WTC11 (cell line): ENCODE measurements around the gene SPAST. TPM values are rescaled to one million over a fixed set of nuclear protein-coding genes. Genes with fewer than 3 reads are reported as not detected.

Experiments
- ATAC-seq: fragments of 200-7000 bp; cut with Tn5 transposase; 2 replicates; pipeline ENCODE4 v1.10.0; 2021; ENCODE audit warnings: mild to moderate bottlenecking, moderate library complexity
- CTCF ChIA-PET: fragments of 300-600 bp; sonication (Branson Sonifier 250); formaldehyde crosslinking; loops from one replicate; lab custom pipeline; 2021; ENCODE audit warnings: antibody characterized with exemption; lab: Charles Lee
- POLR2A ChIA-PET: fragments of 350-600 bp; sonication (Branson Sonifier 250); formaldehyde crosslinking; loops from one replicate; lab custom pipeline; 2021; ENCODE audit warnings: antibody characterized with exemption; lab: Charles Lee
- DNase-seq: peaks from one replicate; pipeline ENCODE4 v3.0.0; 2021; ENCODE audit warnings: low spot score
- H3K27ac Mint-ChIP-seq: 2 replicates; pipeline ENCODE4 v1.8.0; 2021; ENCODE audit warnings: mixed read lengths
- H3K27me3 Mint-ChIP-seq: 2 replicates; pipeline ENCODE4 v1.8.0; 2021; ENCODE audit warnings: low read depth, mild to moderate bottlenecking, moderate library complexity, mixed read lengths
- H3K36me3 Mint-ChIP-seq: 2 replicates; pipeline ENCODE4 v1.8.0; 2021; ENCODE audit warnings: mixed read lengths
- H3K4me1 Mint-ChIP-seq: 2 replicates; pipeline ENCODE4 v1.8.0; 2022; ENCODE audit warnings: mixed read lengths
- H3K4me3 Mint-ChIP-seq: 2 replicates; pipeline ENCODE4 v1.8.0; 2021; ENCODE audit warnings: mild to moderate bottlenecking, moderate library complexity, mixed read lengths
- H3K9me3 Mint-ChIP-seq: 2 replicates; pipeline ENCODE4 v1.8.0; 2021; ENCODE audit warnings: mixed read lengths
- GRHL2 ChIP-seq: fragments of 250-450 bp; sonication (Bioruptor Pico); IDR thresholded peaks from 2 replicates; pipeline ENCODE4 v1.8.0; 2022; ENCODE audit warnings: mild to moderate bottlenecking, moderate library complexity; ENCODE audit not compliant: insufficient replicate concordance, severe bottlenecking
- HMGXB4 ChIP-seq: sonication (generic); formaldehyde crosslinking; IDR thresholded peaks from 2 replicates; pipeline ENCODE4 v1.8.1; 2023; ENCODE audit warnings: mild to moderate bottlenecking, moderate library complexity, missing genetic modification reagents
- IRF1 ChIP-seq: sonication (generic); formaldehyde crosslinking; IDR thresholded peaks from 2 replicates; pipeline ENCODE4 v1.8.0; 2023; ENCODE audit warnings: missing genetic modification reagents
- MYBL2 ChIP-seq: sonication (generic); formaldehyde crosslinking; IDR thresholded peaks from 2 replicates; pipeline ENCODE4 v1.8.1; 2023; ENCODE audit warnings: mild to moderate bottlenecking, moderate library complexity, missing genetic modification reagents
- NFE2L1 ChIP-seq: sonication (generic); formaldehyde crosslinking; IDR thresholded peaks from 2 replicates; pipeline ENCODE4 v1.8.1; 2023; ENCODE audit warnings: missing genetic modification reagents
- NFYB ChIP-seq: sonication (generic); formaldehyde crosslinking; conservative IDR thresholded peaks from 2 replicates; pipeline ENCODE4 v1.8.0; 2022; ENCODE audit warnings: low read depth, missing genetic modification reagents
- NR2C2 ChIP-seq: sonication (generic); formaldehyde crosslinking; IDR thresholded peaks from 2 replicates; pipeline ENCODE4 v1.8.0; 2022; ENCODE audit warnings: mild to moderate bottlenecking, missing genetic modification reagents
- USF2 ChIP-seq: sonication (generic); formaldehyde crosslinking; IDR thresholded peaks from 2 replicates; pipeline ENCODE4 v1.8.1; 2023; ENCODE audit warnings: mild to moderate bottlenecking, missing genetic modification reagents, moderate library complexity
- ZMAT4 ChIP-seq: fragments of 250-450 bp; sonication (Bioruptor Pico); IDR thresholded peaks from 2 replicates; pipeline ENCODE4 v1.9.0; 2021; ENCODE audit warnings: mild to moderate bottlenecking
- ZNF219 ChIP-seq: sonication (generic); formaldehyde crosslinking; IDR thresholded peaks from 2 replicates; pipeline ENCODE4 v1.8.0; 2023; ENCODE audit warnings: missing genetic modification reagents, mild to moderate bottlenecking, borderline replicate concordance
- ZNF423 ChIP-seq: fragments of 250-450 bp; sonication (Bioruptor Pico); IDR thresholded peaks from 2 replicates; pipeline ENCODE4 v2.1.2; 2022; ENCODE audit warnings: mild to moderate bottlenecking, moderate library complexity
- ZNF671 ChIP-seq: fragments of 250-450 bp; sonication (Bioruptor Pico); IDR thresholded peaks from 2 replicates; pipeline ENCODE4 v1.8.0; 2021; ENCODE audit warnings: mild to moderate bottlenecking
- total RNA-seq: library from RNA; stranded (reverse); gene quantifications from 3 replicates; pipeline ENCODE4 v1.2.3, GENCODE V29; 2021
- TF ChIP-seq, protein P1 (sequence below): sonication (generic); formaldehyde crosslinking; IDR thresholded peaks from 2 replicates; pipeline ENCODE4 v1.8.0; 2022; ENCODE audit warnings: missing genetic modification reagents
- TF ChIP-seq, protein P2 (sequence below): fragments of 250-450 bp; sonication (Bioruptor Pico); IDR thresholded peaks from 2 replicates; pipeline ENCODE4 v1.8.0; 2021; ENCODE audit warnings: mild to moderate bottlenecking
- TF ChIP-seq, protein P3 (sequence below): sonication (generic); formaldehyde crosslinking; IDR thresholded peaks from 2 replicates; pipeline ENCODE4 v1.8.0; 2022; ENCODE audit warnings: mild to moderate bottlenecking, missing genetic modification reagents

The SPAST gene
- total RNA-seq, 1 experiment from 2014 or later = 28.4 TPM

- TF ChIP-seq, protein P1, sequence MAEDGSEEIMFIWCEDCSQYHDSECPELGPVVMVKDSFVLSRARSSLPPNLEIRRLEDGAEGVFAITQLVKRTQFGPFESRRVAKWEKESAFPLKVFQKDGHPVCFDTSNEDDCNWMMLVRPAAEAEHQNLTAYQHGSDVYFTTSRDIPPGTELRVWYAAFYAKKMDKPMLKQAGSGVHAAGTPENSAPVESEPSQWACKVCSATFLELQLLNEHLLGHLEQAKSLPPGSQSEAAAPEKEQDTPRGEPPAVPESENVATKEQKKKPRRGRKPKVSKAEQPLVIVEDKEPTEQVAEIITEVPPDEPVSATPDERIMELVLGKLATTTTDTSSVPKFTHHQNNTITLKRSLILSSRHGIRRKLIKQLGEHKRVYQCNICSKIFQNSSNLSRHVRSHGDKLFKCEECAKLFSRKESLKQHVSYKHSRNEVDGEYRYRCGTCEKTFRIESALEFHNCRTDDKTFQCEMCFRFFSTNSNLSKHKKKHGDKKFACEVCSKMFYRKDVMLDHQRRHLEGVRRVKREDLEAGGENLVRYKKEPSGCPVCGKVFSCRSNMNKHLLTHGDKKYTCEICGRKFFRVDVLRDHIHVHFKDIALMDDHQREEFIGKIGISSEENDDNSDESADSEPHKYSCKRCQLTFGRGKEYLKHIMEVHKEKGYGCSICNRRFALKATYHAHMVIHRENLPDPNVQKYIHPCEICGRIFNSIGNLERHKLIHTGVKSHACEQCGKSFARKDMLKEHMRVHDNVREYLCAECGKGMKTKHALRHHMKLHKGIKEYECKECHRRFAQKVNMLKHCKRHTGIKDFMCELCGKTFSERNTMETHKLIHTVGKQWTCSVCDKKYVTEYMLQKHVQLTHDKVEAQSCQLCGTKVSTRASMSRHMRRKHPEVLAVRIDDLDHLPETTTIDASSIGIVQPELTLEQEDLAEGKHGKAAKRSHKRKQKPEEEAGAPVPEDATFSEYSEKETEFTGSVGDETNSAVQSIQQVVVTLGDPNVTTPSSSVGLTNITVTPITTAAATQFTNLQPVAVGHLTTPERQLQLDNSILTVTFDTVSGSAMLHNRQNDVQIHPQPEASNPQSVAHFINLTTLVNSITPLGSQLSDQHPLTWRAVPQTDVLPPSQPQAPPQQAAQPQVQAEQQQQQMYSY (CRISPR knock-in tag) = no peak
- no peak for TF ChIP-seq NFYB (CRISPR knock-in tag)
- no peak for TF ChIP-seq USF2 (CRISPR knock-in tag)
- no peak for TF ChIP-seq MYBL2 (CRISPR knock-in tag)
- TF ChIP-seq ZNF423 = no peak
- TF ChIP-seq ZNF219 (CRISPR knock-in tag) = no peak
Observed at GRCh38 chr2:32172870-32173269, 109.5 kb downstream of the SPAST start (continued).

GRCh38 chr2:32182667-32183066 is 119.3 kb downstream of the SPAST start:
- CTCF ChIA-PET = no interaction called here

More at GRCh38 chr2:32182667-32183066, 119.3 kb downstream of the SPAST start:
- POLR2A ChIA-PET = interaction anchor here (0.6 kb wide), 1 partner anchor 498 kb away, joined by 4 read pairs; no protein-coding TSS in a partner anchor
- Mint-ChIP-seq H3K9me3 (no peaks in the 10 kb centered on the region), H3K4me1 (no peaks in the 10 kb centered on the region), H3K36me3 (peaks cover 25% of the 10 kb centered on the region), H3K27ac (no peak overlapping the region), H3K4me3 (no peak overlapping the region), H3K27me3 (no peaks in the 10 kb centered on the region)
- ATAC-seq (no peak), DNase-seq (no peak)
- TF ChIP-seq, protein P2, sequence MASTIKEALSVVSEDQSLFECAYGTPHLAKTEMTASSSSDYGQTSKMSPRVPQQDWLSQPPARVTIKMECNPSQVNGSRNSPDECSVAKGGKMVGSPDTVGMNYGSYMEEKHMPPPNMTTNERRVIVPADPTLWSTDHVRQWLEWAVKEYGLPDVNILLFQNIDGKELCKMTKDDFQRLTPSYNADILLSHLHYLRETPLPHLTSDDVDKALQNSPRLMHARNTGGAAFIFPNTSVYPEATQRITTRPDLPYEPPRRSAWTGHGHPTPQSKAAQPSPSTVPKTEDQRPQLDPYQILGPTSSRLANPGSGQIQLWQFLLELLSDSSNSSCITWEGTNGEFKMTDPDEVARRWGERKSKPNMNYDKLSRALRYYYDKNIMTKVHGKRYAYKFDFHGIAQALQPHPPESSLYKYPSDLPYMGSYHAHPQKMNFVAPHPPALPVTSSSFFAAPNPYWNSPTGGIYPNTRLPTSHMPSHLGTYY (CRISPR knock-in tag) = no peak
- TF ChIP-seq GRHL2 = no peak
- TF ChIP-seq, protein P3, sequence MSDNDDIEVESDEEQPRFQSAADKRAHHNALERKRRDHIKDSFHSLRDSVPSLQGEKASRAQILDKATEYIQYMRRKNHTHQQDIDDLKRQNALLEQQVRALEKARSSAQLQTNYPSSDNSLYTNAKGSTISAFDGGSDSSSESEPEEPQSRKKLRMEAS (CRISPR knock-in tag) = no peak
- TF ChIP-seq NFE2L1 (CRISPR knock-in tag) = no peak
- TF ChIP-seq NR2C2 (CRISPR knock-in tag) = no peak
- no peak for TF ChIP-seq ZMAT4 (CRISPR knock-in tag)
- TF ChIP-seq HMGXB4 (CRISPR knock-in tag) = no peak
- TF ChIP-seq USF2 (CRISPR knock-in tag) = no peak
- no peak for TF ChIP-seq ZNF671 (CRISPR knock-in tag)
- TF ChIP-seq IRF1 = no peak
